Activated CD4-positive, alpha-beta T cell treated with anti-CD3 and anti-CD28 coated beads for 1 hour (primary cell): ENCODE results near the gene EMP2.
"Not testable (repeated sequence)": the region's sequence is repeated elsewhere in the genome, so short reads cannot be mapped to it uniquely, and the experiment has no call there.

Experiments
- DNase-seq: peaks from one replicate; pipeline ENCODE4 v3.0.0-alpha.2; 2020

The EMP2 gene, protein sequence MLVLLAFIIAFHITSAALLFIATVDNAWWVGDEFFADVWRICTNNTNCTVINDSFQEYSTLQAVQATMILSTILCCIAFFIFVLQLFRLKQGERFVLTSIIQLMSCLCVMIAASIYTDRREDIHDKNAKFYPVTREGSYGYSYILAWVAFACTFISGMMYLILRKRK

DNA sequence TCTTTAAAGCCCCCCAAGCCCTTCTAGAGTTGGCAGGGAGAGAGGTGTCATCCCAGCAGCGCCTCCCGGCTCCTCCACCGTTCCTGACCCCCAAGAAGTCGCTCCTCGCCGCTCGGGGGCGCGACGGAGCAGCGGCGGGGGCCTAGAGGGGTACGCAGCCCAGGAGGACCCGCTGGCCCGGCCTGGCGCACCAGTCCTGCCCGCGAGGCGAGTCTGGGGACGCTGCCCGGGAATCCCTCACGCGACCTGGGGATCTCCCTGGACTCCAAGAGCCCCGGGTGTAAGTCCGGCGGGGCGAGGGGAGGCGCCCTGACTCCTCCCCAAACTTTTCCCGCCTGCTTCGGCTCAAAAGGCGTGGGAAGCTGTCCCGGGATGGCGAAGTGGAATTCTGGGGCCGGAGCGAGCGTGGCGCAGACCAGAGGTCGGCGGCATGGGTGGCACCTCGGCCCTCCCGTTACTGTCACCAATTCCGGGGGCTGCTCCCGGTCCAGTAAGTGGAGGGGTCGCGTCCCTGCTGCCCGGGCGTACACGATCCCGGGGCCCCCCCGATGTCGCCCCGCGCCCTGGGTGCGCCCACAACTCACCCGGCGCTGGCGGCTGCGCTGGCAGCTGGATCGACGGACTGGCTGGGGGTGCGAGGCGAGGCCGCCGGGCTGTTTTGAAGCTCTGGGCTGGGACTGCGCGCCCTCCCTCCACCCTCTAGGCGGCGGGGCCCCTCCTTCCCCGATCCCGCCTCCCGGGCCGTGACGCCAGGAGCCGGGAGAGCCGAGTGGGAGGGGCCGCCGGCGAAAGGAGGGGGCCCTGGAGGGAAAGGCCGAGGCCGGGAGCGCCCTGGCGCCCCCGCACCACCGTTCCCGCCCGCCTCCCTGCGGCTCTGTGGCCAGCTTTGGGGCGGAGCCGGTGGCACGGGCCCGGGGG, at the start of gene EMP2:
Gene EMP2 (minus strand): TSS at position 634 of the 918 bp plus-strand sequence. CDS start 32,981 bp downstream, outside the sequence.
- no peak for DNase-seq

DNA sequence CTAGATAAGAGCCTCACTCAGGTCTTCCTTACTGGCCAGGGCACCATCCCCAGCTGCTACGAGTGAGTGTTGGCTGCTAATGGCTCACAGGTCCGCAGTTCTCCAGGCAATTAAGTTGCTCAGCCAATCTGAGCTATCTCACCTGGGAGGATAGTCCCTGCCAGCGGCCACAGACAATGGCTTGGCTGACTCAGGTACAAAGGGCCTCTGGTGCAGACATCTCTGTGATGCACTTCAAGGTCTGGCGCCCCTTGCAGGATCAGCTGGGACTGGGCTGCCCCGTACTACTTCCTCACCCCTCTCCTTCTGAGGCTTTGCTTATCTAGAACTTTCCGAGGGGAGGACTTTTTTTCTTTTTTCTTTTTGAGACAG, 49.2 kb upstream of the EMP2 start:
- no peak for DNase-seq

DNA sequence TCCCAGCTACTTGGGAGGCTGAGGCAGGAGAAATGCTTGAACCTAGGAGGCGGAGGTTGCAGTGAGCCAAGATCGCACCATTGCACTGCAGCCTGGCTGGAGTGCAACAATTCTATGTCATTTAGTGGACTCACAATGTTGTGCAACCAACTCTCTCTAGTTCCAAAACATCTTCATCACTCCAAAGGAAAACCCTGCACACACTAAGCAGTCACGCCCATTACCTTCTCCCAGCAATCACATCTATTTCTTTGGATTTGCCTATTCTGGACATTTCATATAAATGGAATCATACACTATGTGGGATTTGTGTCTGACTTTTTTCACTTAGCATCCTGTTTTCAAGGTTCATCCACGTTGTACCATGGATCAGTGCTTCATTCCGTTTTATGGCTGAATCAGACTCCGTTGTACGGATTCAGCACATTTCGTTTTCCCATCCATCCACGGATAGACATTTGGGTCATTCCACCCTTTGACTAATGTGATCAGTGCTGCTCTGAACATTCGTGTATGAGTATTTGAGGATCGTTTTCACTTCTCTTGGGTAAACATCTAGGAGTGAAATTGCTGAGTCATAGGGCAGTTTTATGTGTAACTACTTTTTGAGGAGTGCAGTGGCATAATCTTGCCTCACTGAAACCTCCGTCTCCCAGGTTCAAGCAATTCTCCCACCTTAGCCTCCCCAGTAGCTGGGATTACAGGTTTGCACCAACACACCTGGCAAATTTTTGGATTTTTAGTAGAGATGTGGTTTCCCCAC, 45.4 kb upstream of the EMP2 start:
- no peak for DNase-seq

DNA sequence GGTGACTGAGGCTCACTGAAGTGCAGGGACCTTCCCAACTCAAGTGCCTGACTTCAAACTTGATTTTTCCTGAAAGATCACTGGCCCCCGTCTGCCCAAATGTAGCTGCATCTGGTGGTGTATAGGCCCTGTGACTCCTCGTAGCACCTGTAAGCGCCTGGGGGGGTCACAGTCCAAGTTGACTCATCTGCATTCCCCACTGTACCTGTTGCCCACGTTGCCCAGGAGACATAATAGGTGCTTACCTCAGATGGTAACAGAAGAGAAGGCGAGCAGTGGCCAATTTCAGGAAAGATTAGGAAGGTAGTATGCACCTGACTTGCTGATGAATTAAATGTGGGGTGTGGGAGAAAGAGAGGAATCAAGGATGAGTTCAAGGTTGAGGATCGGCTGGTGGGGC, 44.1 kb upstream of the EMP2 start:
- DNase-seq = no peak

DNA sequence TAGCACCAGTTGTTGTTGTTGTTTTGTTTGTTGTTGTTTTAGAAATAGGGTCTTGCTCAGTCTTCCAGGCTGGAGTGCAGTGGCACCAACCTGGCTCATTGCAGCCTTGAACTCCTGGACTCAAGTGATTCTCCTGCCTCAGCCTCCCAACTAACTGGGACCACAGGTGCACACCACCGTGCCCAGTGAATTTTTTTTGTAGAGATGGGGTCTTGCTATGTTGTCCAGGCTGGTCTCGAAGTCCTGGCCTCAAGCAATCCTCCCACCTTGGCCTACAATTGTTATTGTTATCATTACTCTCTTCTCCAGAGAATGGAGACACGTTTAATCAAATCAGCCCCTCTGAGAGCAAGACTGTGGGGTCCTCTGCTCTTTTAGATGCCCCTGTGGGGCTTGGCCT, 42.7 kb upstream of the EMP2 start:
- DNase-seq = no peak

DNA sequence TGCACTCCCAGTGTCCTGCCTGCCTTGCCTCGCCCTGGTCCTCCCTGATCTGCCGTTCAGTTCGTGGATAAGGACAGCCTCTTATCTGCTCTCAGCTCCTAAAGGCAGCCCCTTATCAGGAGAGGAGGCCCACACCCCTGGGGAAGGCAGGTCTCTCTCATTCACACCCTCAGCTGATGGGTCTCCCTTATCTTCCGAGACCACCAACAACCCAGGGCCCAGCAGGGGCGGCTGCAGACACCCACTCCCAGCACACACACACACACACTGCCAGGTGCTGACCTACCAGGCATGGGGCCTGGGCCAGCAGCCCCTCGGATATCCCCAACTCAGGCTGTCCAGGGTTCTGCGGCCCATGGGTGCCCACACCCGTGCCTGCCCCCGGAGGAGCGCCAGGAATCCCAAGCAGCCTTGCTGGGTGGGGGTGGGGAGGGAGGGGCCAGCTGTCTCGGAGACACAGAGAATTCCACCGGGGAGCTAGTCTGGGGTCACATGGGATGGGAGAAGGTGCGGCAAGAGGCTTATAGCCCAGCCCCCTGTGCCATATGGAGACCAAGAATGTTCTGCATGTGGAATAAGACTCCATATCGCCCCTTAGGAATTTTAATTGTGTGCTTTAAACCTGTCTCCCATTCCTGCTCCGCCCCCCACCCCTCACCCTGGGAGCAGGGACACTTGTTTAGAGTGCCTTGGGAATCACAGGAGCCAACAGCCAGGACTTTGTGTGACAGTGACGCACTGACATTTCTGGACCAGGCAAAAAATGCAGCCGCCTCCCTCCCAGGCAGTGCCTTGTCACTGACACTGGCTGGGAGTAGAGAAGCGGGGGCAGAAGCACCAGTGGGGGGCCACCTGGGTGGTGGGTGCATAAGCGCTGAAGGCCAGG, 41.9 kb upstream of the EMP2 start:
- no peak for DNase-seq

DNA sequence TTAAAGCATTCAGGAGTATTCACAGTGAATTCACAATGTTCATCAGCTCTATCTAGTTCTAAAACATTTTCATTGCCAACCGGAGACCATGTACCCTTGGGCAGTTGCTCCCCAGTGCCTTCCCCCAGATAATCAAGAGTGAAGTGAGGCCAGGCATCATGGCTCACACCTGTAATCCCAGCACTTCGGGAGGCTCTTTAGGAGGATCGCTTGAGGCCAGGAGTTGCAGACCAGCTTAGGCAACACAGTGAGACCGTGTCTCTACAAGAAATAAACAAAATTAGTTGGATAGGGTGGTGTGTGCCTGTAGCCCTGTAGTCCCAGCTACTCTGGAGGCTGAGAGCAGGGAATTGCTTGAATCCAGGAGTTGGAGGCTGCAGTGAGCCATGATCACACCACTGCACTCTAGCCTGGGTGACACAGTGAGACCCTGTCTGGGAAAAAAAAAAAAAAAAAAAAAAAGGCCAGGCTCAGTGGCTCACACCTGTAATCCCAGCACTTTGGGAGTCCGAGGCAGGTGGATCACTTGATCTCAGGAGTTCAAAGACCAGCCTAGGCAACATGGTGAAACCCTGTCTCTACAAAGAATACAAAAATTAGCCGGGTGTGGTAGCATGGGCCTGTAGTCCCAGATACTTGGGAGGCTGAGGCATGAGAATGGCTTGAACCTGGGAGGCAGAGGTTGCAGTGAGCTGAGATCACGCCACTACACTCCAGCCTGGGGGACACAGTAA, 41.0 kb upstream of the EMP2 start:
- DNase-seq = not testable (repeated sequence)

DNA sequence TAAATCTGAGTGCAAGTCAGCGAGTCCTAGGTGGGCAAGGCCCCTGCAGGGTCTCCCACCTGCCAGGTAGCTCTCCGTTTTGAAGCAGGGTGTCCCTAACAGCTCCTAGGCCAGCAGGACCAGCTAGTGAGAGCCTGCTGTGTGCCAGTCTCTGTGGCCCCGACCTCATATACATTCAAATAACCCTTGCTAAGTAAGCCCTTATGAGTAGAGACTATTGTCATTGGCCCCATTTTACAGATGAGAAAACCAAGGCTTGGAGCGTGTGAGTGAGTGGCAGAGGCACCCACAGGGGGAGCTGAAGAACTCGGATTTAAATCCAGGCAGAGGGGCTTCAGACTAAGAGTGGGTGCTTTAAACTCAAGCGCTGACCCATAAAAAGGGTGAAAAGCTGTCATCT, 39.7 kb upstream of the EMP2 start:
- DNase-seq = no peak

DNA sequence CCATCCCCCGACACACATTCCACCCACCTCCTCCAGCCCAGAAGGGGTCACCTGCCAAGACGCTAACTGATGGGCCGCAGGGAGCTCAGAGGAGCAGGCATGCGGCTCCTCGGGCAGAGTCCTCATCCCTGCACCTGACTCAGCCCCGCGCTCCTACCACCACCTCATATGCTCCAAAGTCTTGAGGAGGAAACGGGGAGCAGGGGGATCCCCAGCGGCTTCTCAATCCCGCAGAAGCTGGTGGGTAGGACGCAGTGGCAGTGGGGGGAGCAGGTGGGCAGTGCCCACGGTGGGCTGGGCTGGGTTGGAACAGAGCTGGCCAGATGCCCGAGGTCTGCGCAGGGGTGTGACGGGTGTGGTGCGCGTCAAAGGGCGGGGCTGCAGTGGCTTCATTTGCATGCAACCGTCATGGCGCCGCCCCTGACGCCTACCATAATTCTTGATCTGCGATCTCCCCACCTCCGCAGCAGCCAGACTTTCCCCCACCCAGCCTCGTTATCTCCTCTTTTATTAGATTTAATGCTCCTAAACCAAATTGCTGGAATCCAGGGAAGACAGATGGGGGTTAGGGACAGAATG, 39.0 kb upstream of the EMP2 start:
- no peak for DNase-seq

DNA sequence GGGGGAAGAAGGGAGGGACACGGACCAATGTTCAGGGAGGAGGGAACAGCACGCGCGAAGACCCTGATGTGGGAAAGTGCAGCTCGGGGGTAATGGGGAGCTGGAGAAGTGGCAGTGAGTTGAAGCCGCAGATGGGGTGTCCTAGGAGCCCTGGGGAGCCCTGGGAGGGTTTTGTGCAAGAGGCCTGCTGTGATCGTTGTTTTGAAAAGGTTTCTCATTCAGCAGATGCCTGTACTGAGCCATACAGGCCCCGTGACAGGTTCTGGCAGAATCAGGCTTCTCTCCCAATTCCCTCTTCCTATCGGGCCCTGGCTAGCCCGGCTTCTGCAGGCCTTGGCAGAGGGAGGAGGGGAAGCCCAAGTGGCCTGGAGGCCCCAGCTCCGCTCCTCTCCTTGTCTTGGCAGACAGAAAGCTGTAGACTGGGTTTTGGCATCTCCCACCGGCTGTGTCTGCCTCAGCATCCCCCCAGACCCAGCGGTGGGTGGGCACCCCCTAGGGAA, 38.4 kb upstream of the EMP2 start:
- no peak for DNase-seq

DNA sequence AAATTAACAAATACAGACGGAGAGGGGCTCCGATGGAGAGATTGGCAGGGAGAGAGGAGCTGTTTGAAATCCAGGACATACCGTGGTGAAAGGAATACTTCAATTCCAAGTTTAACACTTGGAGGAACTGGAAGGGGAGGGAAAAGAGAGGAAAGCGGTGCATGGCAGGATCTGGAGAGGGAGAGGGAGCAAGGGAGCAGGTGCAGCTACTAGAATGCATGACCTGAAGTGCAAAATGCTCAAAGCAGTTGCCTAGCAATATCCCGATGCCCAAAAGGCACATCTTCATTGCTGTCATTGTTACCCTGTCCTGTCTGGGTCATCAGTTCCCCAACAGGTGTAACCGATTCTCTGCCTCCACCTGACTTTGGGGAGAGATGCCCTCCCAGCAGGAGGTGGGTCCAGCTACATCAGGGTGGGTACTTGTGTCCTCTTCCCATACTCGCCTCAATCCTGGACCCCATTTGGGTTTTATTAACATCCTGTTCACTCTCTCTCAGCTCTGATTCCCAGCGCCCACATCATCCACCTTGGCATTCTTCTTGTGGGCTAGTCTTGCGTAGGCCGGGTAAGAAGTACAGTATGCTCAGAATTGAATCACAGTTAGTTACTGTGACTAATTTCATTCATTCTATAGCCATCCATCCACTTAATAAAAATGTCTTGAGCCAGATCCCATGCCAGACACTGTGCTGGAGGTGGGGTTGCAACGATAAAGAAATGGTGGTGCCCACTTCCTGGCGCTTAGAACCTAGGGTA, 37.4 kb upstream of the EMP2 start:
- DNase-seq = no peak

DNA sequence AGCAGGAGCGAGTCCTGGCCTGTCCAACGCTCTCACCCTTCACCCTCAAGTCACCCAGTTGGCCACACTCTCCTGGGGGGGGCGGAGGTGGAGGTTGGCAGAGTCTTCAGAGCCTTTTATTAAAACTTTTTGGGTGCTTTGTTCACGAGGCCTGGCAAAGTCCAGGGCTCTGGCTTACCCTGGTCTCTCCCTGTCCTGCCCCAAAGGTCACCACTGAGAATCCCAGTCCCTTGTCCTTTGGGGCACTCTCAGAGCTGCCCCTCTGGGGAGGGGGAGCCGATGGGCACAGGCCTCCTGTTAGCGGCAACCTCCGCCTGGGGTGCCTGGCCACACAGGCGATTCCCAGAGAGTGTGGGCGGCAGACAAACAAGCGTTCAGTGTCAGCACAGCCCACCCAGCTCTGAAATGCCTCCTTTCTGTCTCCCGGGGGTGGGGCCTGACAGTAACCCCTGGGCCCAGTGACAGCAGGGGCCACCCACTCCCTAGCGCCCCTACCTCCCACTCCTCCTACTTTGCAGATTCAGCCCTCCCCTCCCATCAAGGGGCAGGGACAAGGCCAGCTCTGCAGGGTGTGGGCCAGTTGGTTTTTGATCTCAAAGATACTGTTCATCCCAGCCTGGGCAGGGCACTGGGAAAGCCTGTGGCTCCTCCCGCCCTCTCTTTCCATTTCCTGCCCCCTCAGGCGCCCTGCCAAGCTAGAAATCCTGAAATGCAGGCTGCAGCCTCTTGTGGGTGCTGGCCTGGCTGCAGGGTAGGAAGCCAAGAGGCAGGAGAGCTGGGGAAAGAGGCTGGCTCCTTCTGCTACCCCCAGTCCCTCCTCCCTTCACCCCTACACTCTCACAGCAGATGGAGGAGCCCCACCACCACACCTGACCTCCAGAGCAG, 36.6 kb upstream of the EMP2 start:
- no peak for DNase-seq

DNA sequence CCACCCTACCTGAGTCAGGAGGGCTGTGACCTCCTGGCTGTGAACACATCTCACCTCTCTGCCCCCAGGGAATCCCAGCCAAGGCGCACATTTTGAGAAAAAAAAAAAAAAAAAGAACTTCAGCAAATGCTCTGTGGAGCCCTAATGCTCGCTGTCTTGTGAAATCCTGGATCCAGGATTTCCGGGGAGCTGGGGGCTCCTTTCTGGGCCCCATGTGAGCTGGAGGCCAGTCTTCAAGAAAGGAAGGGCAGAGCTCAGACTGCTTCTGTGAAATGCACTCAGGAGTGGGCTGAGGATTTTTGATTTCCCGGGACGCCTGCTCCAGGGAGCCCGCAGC, 36.0 kb upstream of the EMP2 start:
- DNase-seq = no peak

DNA sequence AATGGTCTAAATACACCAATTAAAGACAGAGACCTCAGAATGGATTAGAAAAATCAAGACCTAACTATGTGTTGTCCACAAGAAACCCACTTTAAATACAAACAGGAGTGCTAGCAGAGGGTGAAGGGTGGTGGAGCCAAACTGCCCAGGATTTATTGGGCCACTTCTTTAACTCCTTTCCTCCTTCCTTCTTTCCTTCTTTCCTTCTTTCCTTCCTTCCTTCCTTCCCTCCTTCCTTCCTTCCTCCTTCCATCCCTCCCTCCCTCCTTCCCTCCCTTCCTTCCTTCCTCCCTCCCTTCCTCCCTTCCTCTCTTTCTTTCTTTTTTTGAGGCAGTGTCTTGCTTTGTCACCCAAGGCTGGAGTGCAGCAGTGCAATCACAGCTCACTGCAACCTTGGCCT, 34.3 kb upstream of the EMP2 start:
- no peak for DNase-seq

DNA sequence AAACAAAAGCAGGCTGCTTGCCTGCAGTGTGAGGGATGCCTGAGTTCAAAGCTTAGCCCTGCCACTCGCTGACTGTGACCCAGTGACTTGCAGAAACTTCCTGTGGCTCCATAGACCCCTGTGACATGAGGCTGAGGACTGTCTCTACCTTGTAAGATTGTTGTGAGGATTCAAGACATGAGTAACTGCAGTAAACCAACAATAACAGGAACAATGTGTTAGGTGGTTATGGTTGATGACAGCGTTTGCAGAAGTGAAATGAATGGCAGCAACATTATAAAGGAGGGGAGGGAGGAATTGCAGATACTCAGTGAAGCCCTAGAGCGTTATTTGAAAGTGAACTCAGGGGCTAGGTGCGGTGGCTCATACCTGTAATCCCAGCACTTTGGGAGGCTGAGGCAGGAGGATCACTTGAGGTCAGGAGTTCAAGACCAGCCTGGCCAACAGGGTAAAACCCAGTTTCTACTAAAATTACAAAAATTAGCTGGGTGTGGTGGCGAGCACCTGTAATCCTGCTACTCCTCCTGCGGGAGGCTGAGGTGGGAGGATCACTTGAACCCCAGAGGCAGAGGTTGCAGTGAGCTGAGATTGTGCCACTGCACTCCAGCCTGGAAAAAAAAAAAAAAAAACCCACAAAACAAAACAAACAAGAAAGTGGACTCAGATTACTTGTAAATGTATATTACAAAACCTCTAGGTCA, 33.5 kb upstream of the EMP2 start:
- no peak for DNase-seq

DNA sequence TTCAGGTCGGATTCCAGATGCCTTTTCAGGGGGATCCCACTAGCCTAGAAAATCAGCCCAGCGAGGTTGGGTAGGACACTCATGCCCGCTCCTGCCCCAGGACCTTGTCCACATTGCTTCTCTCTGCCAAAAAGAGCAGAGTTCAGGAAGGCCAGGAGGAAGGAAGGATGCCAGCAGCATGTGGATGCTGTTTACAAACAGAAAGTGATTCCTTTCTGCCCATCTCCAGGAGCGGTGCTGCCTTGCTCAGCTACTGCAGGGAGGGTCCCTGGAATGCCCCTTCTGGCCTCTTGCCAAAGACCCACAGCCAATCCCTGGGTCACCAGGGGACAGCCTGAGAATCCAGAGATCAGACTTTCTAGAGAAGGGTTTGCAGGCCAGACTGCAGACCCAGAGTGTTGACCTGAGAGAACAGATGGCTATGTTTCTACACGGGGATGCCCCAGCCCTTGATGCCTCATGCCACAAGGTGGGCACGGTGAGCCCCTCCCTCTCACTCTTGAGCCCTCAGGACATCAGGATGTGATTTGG, 32.3 kb upstream of the EMP2 start:
- no peak for DNase-seq

DNA sequence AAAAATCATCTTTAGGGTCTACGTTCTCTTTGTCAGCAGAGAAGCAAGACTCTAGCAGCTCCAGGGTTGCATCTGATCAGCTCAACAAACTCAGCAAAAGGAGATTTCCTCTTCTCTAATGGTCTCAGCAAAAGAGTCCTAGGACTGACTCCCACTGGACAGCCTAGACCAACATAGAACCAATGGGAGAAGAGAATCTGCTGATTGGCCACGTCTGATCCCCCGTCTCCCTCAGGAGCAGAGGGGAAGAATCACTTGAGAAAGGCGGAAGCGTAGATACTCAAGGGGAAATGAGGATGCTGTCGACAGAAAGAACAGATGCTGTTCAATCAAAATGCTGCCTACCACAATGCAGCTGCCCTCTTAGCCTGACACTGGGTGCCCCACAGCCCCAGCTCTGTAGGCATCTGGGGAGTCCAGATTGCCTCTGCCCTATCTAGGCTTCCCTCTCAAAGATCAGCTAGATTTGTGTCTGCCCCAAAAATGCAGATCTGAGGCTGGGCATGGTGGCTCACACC, 31.5 kb upstream of the EMP2 start:
- no peak for DNase-seq

DNA sequence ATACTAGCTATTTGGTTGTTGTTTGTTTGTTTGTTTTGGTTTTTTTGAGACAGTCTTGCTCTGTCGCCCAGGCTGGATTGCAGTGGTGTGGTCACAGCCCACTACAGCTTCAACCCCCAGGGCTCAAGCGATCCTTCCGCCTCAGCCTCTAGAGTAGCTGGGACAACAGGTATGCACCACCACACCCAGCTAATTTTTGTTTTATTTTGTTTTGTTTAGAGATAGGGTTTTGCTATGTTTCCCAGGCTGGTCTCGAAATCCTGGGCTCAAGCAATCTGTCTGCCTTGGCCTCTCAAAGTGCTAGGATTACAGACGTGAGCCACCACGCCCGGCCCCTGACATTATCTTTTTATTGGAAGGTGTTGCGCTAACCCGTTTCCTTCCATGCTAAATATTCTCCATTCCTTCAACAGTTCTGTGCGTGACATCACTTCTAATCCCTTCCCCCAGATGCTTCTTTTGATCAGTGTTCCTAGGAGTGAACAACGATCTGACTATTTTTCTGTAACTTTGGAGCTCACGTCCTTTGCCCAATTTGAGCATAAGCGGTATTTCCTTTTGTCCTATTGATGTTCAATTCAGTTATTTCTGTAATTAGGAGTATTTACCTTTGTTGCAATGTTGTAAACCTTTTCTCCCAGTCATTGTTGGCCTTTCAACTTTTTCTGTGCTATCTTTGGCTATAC, 30.2 kb upstream of the EMP2 start:
- no peak for DNase-seq
